ENCODE data around the gene UBAC1.
A peak's percentile ranks its signal among the peaks of the same experiment; 100 is the strongest.

Gene UBAC1

DNA sequence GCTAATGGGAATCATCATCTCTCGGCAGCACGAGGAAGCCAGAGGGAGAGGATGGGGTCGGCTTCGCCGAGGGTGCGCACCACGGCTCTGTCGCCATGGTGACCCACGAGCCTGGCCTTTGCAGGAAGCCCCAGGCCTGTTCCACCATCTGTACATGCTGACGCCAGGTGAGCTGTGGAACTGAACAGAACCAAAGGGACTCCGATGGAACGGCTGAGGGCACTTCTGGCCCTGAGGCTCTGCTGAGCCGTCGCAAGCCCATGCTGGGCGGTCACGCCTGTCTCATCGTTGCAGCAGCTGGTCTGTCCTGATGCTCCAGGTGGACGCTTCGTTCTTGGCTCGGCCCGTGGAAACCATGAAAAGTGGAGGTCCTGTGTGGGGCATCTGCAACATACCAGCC lies 34.6 kb upstream of the UBAC1 start:
- TF ChIP-seq, protein P1, sequence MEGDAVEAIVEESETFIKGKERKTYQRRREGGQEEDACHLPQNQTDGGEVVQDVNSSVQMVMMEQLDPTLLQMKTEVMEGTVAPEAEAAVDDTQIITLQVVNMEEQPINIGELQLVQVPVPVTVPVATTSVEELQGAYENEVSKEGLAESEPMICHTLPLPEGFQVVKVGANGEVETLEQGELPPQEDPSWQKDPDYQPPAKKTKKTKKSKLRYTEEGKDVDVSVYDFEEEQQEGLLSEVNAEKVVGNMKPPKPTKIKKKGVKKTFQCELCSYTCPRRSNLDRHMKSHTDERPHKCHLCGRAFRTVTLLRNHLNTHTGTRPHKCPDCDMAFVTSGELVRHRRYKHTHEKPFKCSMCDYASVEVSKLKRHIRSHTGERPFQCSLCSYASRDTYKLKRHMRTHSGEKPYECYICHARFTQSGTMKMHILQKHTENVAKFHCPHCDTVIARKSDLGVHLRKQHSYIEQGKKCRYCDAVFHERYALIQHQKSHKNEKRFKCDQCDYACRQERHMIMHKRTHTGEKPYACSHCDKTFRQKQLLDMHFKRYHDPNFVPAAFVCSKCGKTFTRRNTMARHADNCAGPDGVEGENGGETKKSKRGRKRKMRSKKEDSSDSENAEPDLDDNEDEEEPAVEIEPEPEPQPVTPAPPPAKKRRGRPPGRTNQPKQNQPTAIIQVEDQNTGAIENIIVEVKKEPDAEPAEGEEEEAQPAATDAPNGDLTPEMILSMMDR (conservative IDR thresholded peaks at IDR 0.05; ENCODE audit: low read depth) = no peak
- ChIA-PET POLR2A (ENCODE audit: low non-redundant PET) (no interaction called here), CTCF (no interaction called here)
- H3K27ac ChIP-seq = no peak overlapping the region
- no peak for DNase-seq (ENCODE audit: low spot score)

DNA sequence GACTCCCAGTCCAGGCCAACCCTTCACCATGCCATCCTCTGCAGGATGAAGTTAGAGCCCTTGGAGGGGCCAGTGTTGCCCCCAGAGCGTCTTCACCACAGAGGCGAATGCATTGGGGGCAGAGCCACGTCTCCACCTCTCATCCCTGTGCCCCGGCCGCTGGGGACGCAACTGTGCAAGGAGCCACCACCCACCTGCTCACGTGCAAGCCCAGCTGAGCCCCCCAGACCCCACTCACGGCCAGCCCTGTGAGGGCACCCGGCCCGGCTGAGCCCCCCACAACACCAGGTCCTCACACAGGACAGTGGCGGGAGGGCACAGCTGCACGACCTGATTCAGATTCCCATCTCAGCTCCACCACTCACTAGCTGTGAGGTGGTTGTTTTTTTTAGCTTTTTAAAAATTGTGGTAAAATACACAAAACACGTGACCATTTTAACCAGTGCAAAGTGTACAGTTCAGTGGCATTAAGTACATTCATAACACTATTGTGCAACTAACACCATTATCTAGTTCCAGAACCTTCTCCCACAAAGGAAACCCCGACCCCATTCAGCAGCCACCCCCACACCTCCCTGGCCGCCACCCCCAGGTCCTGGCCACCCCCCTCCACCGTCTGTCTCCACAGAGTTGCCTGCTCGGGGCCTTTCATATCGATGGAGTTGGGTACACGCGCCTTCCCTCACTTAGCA lies 33.5 kb upstream of the UBAC1 start:
- DNase-seq (ENCODE audit: low spot score) = no peak
- no peak overlapping the region for H3K27ac ChIP-seq
- ChIA-PET POLR2A (ENCODE audit: low non-redundant PET) (no interaction called here), CTCF (interaction anchor here (0.6 kb wide), 1 partner anchor 20 kb away, joined by 3 read pairs; no protein-coding TSS in a partner anchor)
- TF ChIP-seq, protein P1 (conservative IDR thresholded peaks at IDR 0.05; ENCODE audit: low read depth) = no peak

DNA sequence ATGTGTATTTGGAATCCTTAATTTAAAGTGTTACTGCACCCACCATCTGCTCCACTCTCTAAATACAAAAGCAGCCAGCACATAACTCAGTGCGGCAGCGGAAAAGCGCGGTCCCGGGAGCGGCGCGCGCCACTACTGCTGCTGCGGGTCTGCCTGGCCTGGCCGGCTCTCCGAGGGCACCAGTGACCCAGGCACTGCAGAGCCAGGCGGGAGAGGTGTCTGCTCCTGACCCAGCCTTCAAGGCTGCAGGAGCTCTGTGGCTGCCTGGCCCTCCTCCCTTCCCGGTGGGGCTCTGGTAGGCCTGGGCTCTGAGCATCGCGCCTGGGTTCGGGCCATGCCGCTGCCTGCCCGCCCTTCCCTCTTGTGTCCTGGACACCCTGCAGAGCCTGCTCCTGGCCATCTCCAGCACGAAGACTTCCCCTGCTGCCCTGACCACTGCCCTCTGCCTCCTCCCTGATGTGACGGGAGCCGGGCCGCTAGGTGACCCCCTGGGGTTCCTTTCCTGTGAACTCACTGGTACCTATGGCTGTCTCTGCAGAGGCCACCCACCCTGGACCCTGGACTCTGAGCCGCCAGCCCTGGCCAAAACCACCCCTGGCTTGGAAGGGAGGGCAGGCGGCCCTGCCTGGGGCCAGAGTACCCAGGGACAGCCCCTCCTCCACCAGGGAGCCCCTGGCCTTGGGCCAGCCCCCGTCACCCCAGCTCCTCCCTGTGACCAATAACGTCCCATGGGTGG lies 32.8 kb upstream of the UBAC1 start:
- ChIA-PET CTCF (interaction anchor here (0.6 kb wide), 1 partner anchor 21 kb away, joined by 3 read pairs; no protein-coding TSS in a partner anchor), POLR2A (ENCODE audit: low non-redundant PET) (no interaction called here)
- TF ChIP-seq, protein P1 (conservative IDR thresholded peaks at IDR 0.05; ENCODE audit: low read depth) = no peak
- DNase-seq (ENCODE audit: low spot score) = no peak
- peak overlapping the region; percentile 75 for H3K27ac ChIP-seq

DNA sequence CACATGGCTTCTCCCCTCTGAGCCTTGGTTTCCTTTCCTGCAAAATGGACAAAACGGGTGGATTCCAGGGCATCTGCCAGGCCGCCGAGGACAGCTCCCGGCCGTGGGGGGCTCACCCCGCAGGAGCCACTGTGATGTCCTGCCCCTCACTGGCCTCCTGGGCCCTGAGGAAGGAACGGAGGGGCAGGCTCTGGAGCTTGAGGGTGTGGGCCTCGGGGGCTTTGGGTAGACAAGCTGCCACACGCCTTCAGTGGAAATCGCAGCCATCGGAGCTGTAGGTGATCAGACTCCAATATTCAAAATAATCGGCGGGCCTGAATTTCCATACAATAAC lies 32.2 kb upstream of the UBAC1 start:
- POLR2A ChIA-PET (ENCODE audit: low non-redundant PET) = no interaction called here

DNA sequence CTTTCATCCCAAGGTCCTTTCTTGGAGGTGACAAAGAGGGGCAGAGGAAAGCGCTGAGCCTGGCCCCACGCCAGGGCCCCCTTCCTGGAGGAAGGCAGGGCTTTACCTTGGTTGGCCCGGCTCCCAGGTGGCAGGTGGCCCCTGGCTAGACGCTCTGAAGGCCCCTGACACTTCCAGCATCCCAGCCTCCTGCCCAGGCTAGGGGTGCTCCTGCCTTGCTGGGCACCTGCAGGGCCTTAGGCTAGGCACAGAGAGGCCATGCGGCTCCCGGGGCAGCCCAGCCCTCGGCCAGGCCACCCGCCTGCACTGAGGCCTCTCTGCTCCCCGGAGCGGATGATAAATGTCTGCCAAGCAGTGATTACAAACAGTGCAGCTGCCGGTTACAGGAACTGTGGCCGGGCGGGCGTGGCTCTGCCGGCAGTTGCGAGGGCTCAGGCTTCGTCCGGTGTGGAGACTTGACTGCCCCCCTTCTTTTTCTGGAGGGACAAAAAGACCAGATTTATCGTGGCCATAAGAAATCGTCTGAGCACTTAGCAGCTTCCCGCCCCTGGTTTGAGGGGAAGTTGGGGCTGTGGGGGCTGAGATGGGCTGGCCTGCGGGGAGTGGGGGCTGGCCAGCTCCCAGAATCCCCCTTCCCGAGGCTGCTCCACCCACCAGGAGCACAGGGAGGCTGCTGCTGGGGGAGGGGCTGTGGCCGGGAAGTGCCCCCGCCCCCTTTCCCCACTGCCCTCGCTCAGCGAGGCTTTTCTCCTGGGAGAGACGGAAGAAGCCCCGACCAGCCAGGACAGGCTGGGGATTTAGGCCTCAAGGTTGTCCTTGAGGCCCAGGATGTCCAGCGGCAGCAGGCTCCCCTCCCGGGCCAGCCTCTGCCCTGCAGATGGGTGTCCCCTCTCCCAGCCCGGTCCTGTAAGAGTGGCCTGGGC lies 31.6 kb upstream of the UBAC1 start:
- CTCF ChIA-PET = no interaction called here
- TF ChIP-seq, protein P1 (conservative IDR thresholded peaks at IDR 0.05; ENCODE audit: low read depth) = no peak
- DNase-seq (ENCODE audit: low spot score) = peak; percentile 59
- H3K27ac ChIP-seq = peak overlapping the region; percentile 75
- POLR2A ChIA-PET (ENCODE audit: low non-redundant PET) = no interaction called here

More for the DNA sequence above, 32.2 kb upstream of the UBAC1 start:
- H3K27ac ChIP-seq = peak overlapping the region; percentile 75
- TF ChIP-seq, protein P1 (conservative IDR thresholded peaks at IDR 0.05; ENCODE audit: low read depth) = no peak
- DNase-seq (ENCODE audit: low spot score) = no peak
- CTCF ChIA-PET = no interaction called here

DNA sequence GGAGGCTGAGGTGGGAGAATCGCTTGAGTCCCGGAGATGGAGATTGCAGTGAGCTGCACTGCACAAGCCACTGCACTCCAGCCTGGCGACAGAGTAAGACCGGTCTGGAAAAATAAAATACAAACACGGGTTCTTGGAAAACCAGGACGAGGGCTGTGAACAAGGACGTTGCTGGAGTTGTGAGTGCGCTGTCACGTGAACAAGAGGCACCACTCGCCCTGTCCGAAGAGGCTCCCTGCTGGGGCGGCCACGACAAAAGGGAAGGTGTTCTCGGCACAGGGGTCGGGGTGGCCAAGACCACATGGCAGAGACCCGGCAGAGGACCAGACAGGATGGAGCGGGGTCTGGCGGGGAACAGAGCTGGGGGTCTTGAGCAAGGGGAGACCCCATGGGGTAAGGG lies 30.6 kb upstream of the UBAC1 start:
- CTCF ChIA-PET = no interaction called here
- DNase-seq (ENCODE audit: low spot score) = no peak
- TF ChIP-seq, protein P1 (conservative IDR thresholded peaks at IDR 0.05; ENCODE audit: low read depth) = no peak
- POLR2A ChIA-PET (ENCODE audit: low non-redundant PET) = no interaction called here
- H3K27ac ChIP-seq = peak overlapping the region; percentile 75

All from RWPE1 (cell line).